Inflammatory macrophage treated with lipopolysaccharide for 4 hours (primary cell): ENCODE measurements around the gene HOXB1.
A peak's percentile ranks its signal among the peaks of the same experiment; 100 is the strongest.

Experiments
- DNase-seq: peaks from one replicate; pipeline ENCODE4 v3.0.0-alpha.2; 2020

HOXB1 gene

GRCh38 chr17:48530887-48531272, at the start of gene HOXB1:
Gene HOXB1, minus strand, starts transcription at chr17:48531011. Its CDS starts 107 bp downstream, at chr17:48530904.
- DNase-seq: no peak

- no peak for DNase-seq
These were observed 49.1 kb upstream of the HOXB1 start for GRCh38 chr17:48579760-48580554.

GRCh38 chr17:48579471-48579759, 48.6 kb upstream of the HOXB1 start:
- DNase-seq: no peak

- no peak for DNase-seq
These were observed 48.0 kb upstream of the HOXB1 start for GRCh38 chr17:48578616-48579470.

GRCh38 chr17:48577946-48578615, 47.3 kb upstream of the HOXB1 start, which contains the start of gene HOXB4:
Gene HOXB4, minus strand, starts transcription at chr17:48578350. Its CDS starts 31 bp downstream, at chr17:48578319.
- DNase-seq: peak; percentile 63

GRCh38 chr17:48577330-48577945, 46.6 kb upstream of the HOXB1 start:
- no peak for DNase-seq

GRCh38 chr17:48576479-48577309, 45.9 kb upstream of the HOXB1 start:
- DNase-seq: no peak

GRCh38 chr17:48575673-48576478, 45.1 kb upstream of the HOXB1 start:
- DNase-seq: peak; percentile 37

- DNase-seq: no peak
These were observed 44.3 kb upstream of the HOXB1 start for GRCh38 chr17:48575066-48575582.

- DNase-seq: no peak
These were observed 43.8 kb upstream of the HOXB1 start for GRCh38 chr17:48574505-48575065.

- no peak for DNase-seq
These were observed 41.1 kb upstream of the HOXB1 start for GRCh38 chr17:48571826-48572417.

GRCh38 chr17:48571024-48571818, 40.4 kb upstream of the HOXB1 start:
- no peak for DNase-seq

- no peak for DNase-seq
These were observed 39.7 kb upstream of the HOXB1 start for GRCh38 chr17:48570325-48571023.

GRCh38 chr17:48569674-48570324, 39.0 kb upstream of the HOXB1 start:
- no peak for DNase-seq

GRCh38 chr17:48569240-48569582, 38.4 kb upstream of the HOXB1 start:
- no peak for DNase-seq

- DNase-seq: no peak
These were observed 37.9 kb upstream of the HOXB1 start for GRCh38 chr17:48568499-48569239.

GRCh38 chr17:48567646-48568354, 37.0 kb upstream of the HOXB1 start:
- no peak for DNase-seq
